ENCODE data around the gene ADRA1B. TPM values are rescaled to one million over a fixed set of nuclear protein-coding genes. Genes with fewer than 3 reads are reported as not detected.

Gene ADRA1B
- total and polyA plus RNA-seq, 2 donors from 2014 or later = 1.6 to 2.3 TPM

GRCh38 chr5:159937580-159937979 lies 21.3 kb downstream of the ADRA1B start:
- intact Hi-C loops (cut with DNase I) = no loop called here

GRCh38 chr5:159943326-159943725 lies 27.0 kb downstream of the ADRA1B start:
- Histone ChIP-seq H3K9ac (ENCODE audit: low read length in 3 of 3) (no peak overlapping the region), H3K36me3 (ENCODE audit: control insufficient read depth in 2 of 3, insufficient read depth in 3 of 3, low read length in 3 of 3) (no peaks in the 10 kb centered on the region), H3K27ac (ENCODE audit: low read depth in 2 of 2, low read length in 2 of 2) (no peak overlapping the region), H3K27me3 (ENCODE audit: control insufficient read depth, insufficient read depth, low read length) (no peaks in the 10 kb centered on the region), H3K9me3 (ENCODE audit: control insufficient read depth in 2 of 3, insufficient read depth in 1 of 3, low read length in 3 of 3) (no peaks in the 10 kb centered on the region), H3K4me3 (ENCODE audit: low read length in 3 of 3) (no peak overlapping the region), H3K4me1 (ENCODE audit: control insufficient read depth in 2 of 3, insufficient read depth in 2 of 3, low read depth in 1 of 3, low read length in 3 of 3) (peaks cover 0 to 5% (median 0%) of the 10 kb centered on the region in 3 donors)
- peak in 2 of 5 donors; percentile 57 to 61 for DNase-seq
- TF ChIP-seq CTCF (IDR thresholded peaks at IDR 0.05; ENCODE audit: borderline replicate concordance, extremely low read depth, insufficient read depth) = no peak
- intact Hi-C loops (cut with DNase I) = no loop called here
- no peak for FAIRE-seq

More at GRCh38 chr5:159937580-159937979, 21.3 kb downstream of the ADRA1B start:
- H3K4me1 ChIP-seq (ENCODE audit: control insufficient read depth in 2 of 3, insufficient read depth in 2 of 3, low read depth in 1 of 3, low read length in 3 of 3) = no peaks in the 10 kb centered on the region
- FAIRE-seq (no peak), DNase-seq (no peak)
- no peaks in the 10 kb centered on the region for H3K36me3 ChIP-seq (ENCODE audit: control insufficient read depth in 2 of 3, insufficient read depth in 3 of 3, low read length in 3 of 3)
- no peaks in the 10 kb centered on the region for H3K27me3 ChIP-seq (ENCODE audit: control insufficient read depth, insufficient read depth, low read length)
- no peak overlapping the region for H3K9ac ChIP-seq (ENCODE audit: low read length in 3 of 3)
- no peaks in the 10 kb centered on the region for H3K9me3 ChIP-seq (ENCODE audit: control insufficient read depth in 2 of 3, insufficient read depth in 1 of 3, low read length in 3 of 3)
- H3K4me3 ChIP-seq (ENCODE audit: low read length in 3 of 3) = no peak overlapping the region
- TF ChIP-seq CTCF (IDR thresholded peaks at IDR 0.05; ENCODE audit: borderline replicate concordance, extremely low read depth, insufficient read depth) = no peak
- no peak overlapping the region for H3K27ac ChIP-seq (ENCODE audit: low read depth in 2 of 2, low read length in 2 of 2)

- intact Hi-C loops (cut with DNase I) = no loop called here
- no peak overlapping the region for H3K9ac ChIP-seq (ENCODE audit: low read length in 3 of 3)
- no peak for FAIRE-seq
These were observed 27.8 kb downstream of the ADRA1B start for GRCh38 chr5:159944056-159944600.

More at GRCh38 chr5:159944056-159944600, 27.8 kb downstream of the ADRA1B start:
- no peaks in the 10 kb centered on the region for H3K9me3 ChIP-seq (ENCODE audit: control insufficient read depth in 2 of 3, insufficient read depth in 1 of 3, low read length in 3 of 3)
- peaks cover 0 to 5% (median 0%) of the 10 kb centered on the region in 3 donors for H3K4me1 ChIP-seq (ENCODE audit: control insufficient read depth in 2 of 3, insufficient read depth in 2 of 3, low read depth in 1 of 3, low read length in 3 of 3)
- TF ChIP-seq CTCF (IDR thresholded peaks at IDR 0.05; ENCODE audit: borderline replicate concordance, extremely low read depth, insufficient read depth) = peak; percentile 1
- no peak overlapping the region for H3K4me3 ChIP-seq (ENCODE audit: low read length in 3 of 3)
- H3K27me3 ChIP-seq (ENCODE audit: control insufficient read depth, insufficient read depth, low read length) = no peaks in the 10 kb centered on the region
- no peak overlapping the region for H3K27ac ChIP-seq (ENCODE audit: low read depth in 2 of 2, low read length in 2 of 2)
- peak in 2 of 5 donors; percentile 15 to 24 for DNase-seq
- no peaks in the 10 kb centered on the region for H3K36me3 ChIP-seq (ENCODE audit: control insufficient read depth in 2 of 3, insufficient read depth in 3 of 3, low read length in 3 of 3)
